GM18517 (cell line): ENCODE measurements around the gene MAPK11.
"Not testable (repeated sequence)": the region's sequence is repeated elsewhere in the genome, so short reads cannot be mapped to it uniquely, and the experiment has no call there.

Source experiments
- ATAC-seq: cut with Tn5 transposase; IDR thresholded peaks from one replicate; pipeline ENCODE4 v1.9.1; 2021; ENCODE audit warnings: mild to moderate bottlenecking, moderate library complexity; ENCODE audit not compliant: unreplicated experiment

MAPK11 gene

GRCh38 chr22:50278956-50279619 is 8.9 kb upstream of the MAPK11 start:
- ATAC-seq = no peak

GRCh38 chr22:50278461-50278860 is 8.3 kb upstream of the MAPK11 start:
- no peak for ATAC-seq

- no peak for ATAC-seq
Observed at GRCh38 chr22:50277761-50278160, 7.6 kb upstream of the MAPK11 start.

GRCh38 chr22:50276143-50276542 is 6.0 kb upstream of the MAPK11 start:
- ATAC-seq = peak; percentile 55

GRCh38 chr22:50275181-50276055 is 5.2 kb upstream of the MAPK11 start:
- no peak for ATAC-seq

GRCh38 chr22:50274771-50275170 is 4.6 kb upstream of the MAPK11 start:
- no peak for ATAC-seq

GRCh38 chr22:50274311-50274710 is 4.1 kb upstream of the MAPK11 start:
- ATAC-seq = no peak

- ATAC-seq = not testable (repeated sequence)
Observed at GRCh38 chr22:50273781-50274180, 3.6 kb upstream of the MAPK11 start.

- not testable (repeated sequence) for ATAC-seq
Observed at GRCh38 chr22:50273352-50273751, 3.2 kb upstream of the MAPK11 start.

GRCh38 chr22:50272044-50272802 is 2.0 kb upstream of the MAPK11 start:
- no peak for ATAC-seq

- ATAC-seq = no peak
Observed at GRCh38 chr22:50271519-50271970, 1.4 kb upstream of the MAPK11 start.

- ATAC-seq = no peak
Observed at GRCh38 chr22:50270666-50271394, 650 bp upstream of the MAPK11 start.

- no peak for ATAC-seq
Observed at GRCh38 chr22:50269573-50269969, 609 bp downstream of the MAPK11 start.

GRCh38 chr22:50268655-50269113 is 1.5 kb downstream of the MAPK11 start:
- ATAC-seq = no peak

- no peak for ATAC-seq
Observed at GRCh38 chr22:50267591-50268390, 2.4 kb downstream of the MAPK11 start.

GRCh38 chr22:50266994-50267393 is 3.2 kb downstream of the MAPK11 start:
- no peak for ATAC-seq

- no peak for ATAC-seq
Observed at GRCh38 chr22:50264946-50265669, 5.1 kb downstream of the MAPK11 start.

GRCh38 chr22:50264104-50264745 is 6.0 kb downstream of the MAPK11 start:
- no peak for ATAC-seq
